SIG-M5 treated with dmso at 0.1 percent for 504 hours (cell line): ENCODE data around the gene NUDT3.

Experiments
- DNase-seq: peaks from one replicate; lab custom pipeline; 2025; ENCODE audit not compliant: unreplicated experiment; lab: John Stamatoyannopoulos, UW

NUDT3 gene

DNA sequence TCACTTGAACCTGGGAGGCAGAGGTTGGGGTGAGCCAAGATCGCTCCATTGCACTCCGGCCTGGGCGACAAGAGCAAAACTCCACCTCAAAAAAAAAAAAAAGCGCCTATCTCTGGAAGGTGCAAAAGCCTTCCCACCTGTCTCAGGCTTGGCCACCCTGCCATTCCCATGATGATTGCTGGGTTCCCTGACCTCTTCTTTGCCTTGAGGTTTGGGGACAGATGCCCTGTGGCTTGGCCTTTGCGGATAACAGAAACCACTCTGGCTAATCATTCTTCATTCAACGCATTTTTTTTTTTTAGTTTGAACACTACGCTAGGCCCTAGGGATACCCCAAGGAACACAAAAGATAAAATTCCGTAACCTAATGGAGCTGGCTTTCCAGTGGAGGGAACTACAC lies 162.6 kb downstream of the NUDT3 start:
- DNase-seq: no peak
